H1 (cell line): ENCODE data around the gene EPN2. TPM values are rescaled to one million over a fixed set of nuclear protein-coding genes. Genes with fewer than 3 reads are reported as not detected.

ENCODE experiments used
- CHD2 ChIP-seq: IDR thresholded peaks from 2 replicates; pipeline ENCODE4 v1.6.1; 2012; ENCODE audit warnings: low read length, improper control_type of control experiment
- EGR1 ChIP-seq: IDR thresholded peaks from 2 replicates; pipeline ENCODE4 v1.6.1; 2011; ENCODE audit warnings: low read depth, low read length, borderline replicate concordance
- NANOG ChIP-seq: IDR thresholded peaks from 2 replicates; pipeline ENCODE4 v1.6.1; 2011; ENCODE audit warnings: low read length, low read depth, mild to moderate bottlenecking, inconsistent platforms; ENCODE audit not compliant: insufficient read depth, poor library complexity, severe bottlenecking
- TBP ChIP-seq: IDR thresholded peaks from 2 replicates; pipeline ENCODE4 v1.6.1; 2011; ENCODE audit warnings: low read depth, low read length, improper control_type of control experiment
- YY1 ChIP-seq: IDR thresholded peaks from 2 replicates; pipeline ENCODE4 v1.6.1; 2011; ENCODE audit warnings: low read depth, mild to moderate bottlenecking, low read length
- polyA plus RNA-seq, 7 experiments: library from polyadenylated mRNA; depleted of rRNA in 3 of 7; stranded (reverse) in 5 of 7; unstranded in 2 of 7; fragments of >200 nt in 5 of 7; fragments of 200-250 nt in 2 of 7; gene quantifications; 1 replicate in 5 of 7; 2 replicates in 1 of 7; 4 replicates in 1 of 7; pipeline versions ENCODE4 v1.2.1 to v1.2.3, GENCODE V29; 2011 to 2013; ENCODE audit warnings: missing spikeins in 2 of 7, mixed read lengths in 2 of 7
- total RNA-seq: library from RNA; stranded (reverse); fragmentation: NEBNext Ultra II Directional; extraction: Animal tissue kit (Norgen Biotek cat#: 25700); gene quantifications from 2 replicates; pipeline ENCODE4 v1.2.1, GENCODE V29; 2021

Gene EPN2
- total and polyA plus RNA-seq, 2 of the 8 experiments (the other 6 are each of a cell fraction or from before 2014, with no cell fraction given): 28.7 to 55.8 TPM

- TF ChIP-seq YY1: no peak
- TF ChIP-seq EGR1: no peak
- TF ChIP-seq TBP: no peak
- TF ChIP-seq NANOG: no peak
- no peak for TF ChIP-seq CHD2
- TF ChIP-seq, all 59 proteins: peak for 0
Measured at GRCh38 chr17:19348081-19348650, 111.0 kb downstream of the EPN2 start (continued).
